Kidney epithelial cell (primary cell): Measurements from ENCODE around the gene PSMA7. TPM values are rescaled to one million over a fixed set of nuclear protein-coding genes. Genes with fewer than 3 reads are reported as not detected.

Experiments
- DNase-seq: peaks from one replicate; pipeline ENCODE4 v3.0.0-alpha.2; 2010; ENCODE audit warnings: low read depth
- H3K27me3 ChIP-seq: 2 replicates; pipeline ENCODE4 v1.6.0; 2011; ENCODE audit warnings: low read length; ENCODE audit not compliant: control insufficient read depth, insufficient read depth
- H3K36me3 ChIP-seq: 2 replicates; pipeline ENCODE4 v1.5.1; 2011; ENCODE audit warnings: low read length; ENCODE audit not compliant: control insufficient read depth, insufficient read depth
- H3K4me3 ChIP-seq: 2 replicates; pipeline ENCODE4 v1.5.1; 2011; ENCODE audit warnings: low read depth, mild to moderate bottlenecking, control low read depth, low read length
- CTCF ChIP-seq: IDR thresholded peaks from 2 replicates; pipeline ENCODE4 v1.5.1; 2011; ENCODE audit warnings: mild to moderate bottlenecking, moderate library complexity, low read length, control low read depth, inconsistent platforms; ENCODE audit not compliant: insufficient read depth, poor library complexity, severe bottlenecking
- total RNA-seq: library from RNA; depleted of rRNA; stranded (reverse); fragments of >200 nt; gene quantifications from 2 replicates; pipeline ENCODE4 v1.2.3, GENCODE V29; 2015

The PSMA7 gene
- total RNA-seq, 1 donor from 2014 or later, result 420 TPM

GRCh38 chr20:62145688-62146018 is 2.5 kb upstream of the PSMA7 start:
- Histone ChIP-seq H3K27me3 (no peaks in the 10 kb centered on the region), H3K4me3 (no peak overlapping the region), H3K36me3 (peaks cover 1% of the 10 kb centered on the region)
- no peak for DNase-seq
- TF ChIP-seq CTCF, result no peak

- no peak for DNase-seq
- peaks cover 1% of the 10 kb centered on the region for H3K36me3 ChIP-seq
- TF ChIP-seq CTCF, result no peak
- peak overlapping the region; percentile 64 for H3K4me3 ChIP-seq
- H3K27me3 ChIP-seq, result no peaks in the 10 kb centered on the region
Observed at GRCh38 chr20:62143957-62144825, 997 bp upstream of the PSMA7 start.

GRCh38 chr20:62142252-62143080 is 728 bp downstream of the PSMA7 start:
- no peak for DNase-seq

GRCh38 chr20:62141397-62142251 is 1.6 kb downstream of the PSMA7 start:
- peaks cover 8% of the 10 kb centered on the region for H3K36me3 ChIP-seq
- peak; percentile 47 for TF ChIP-seq CTCF
- peak overlapping the region; percentile 64 for H3K4me3 ChIP-seq
- H3K27me3 ChIP-seq, result no peaks in the 10 kb centered on the region
- no peak for DNase-seq

More at GRCh38 chr20:62142252-62143080, 728 bp downstream of the PSMA7 start:
- Histone ChIP-seq H3K4me3 (peak overlapping the region; percentile 64), H3K36me3 (peaks cover 8% of the 10 kb centered on the region), H3K27me3 (no peaks in the 10 kb centered on the region)
- TF ChIP-seq CTCF, result no peak

GRCh38 chr20:62141043-62141396 is 2.2 kb downstream of the PSMA7 start:
- H3K27me3 ChIP-seq, result no peaks in the 10 kb centered on the region
- no peak for TF ChIP-seq CTCF
- H3K36me3 ChIP-seq, result peaks cover 9% of the 10 kb centered on the region
- no peak overlapping the region for H3K4me3 ChIP-seq
- no peak for DNase-seq
